Activated CD4-positive, CD25-positive, alpha-beta regulatory T cell treated with anti-CD3 and anti-CD28 coated beads, Interleukin-2, amount 50 U/mL, for 24 hours (primary cell): ENCODE results near the gene OR10D3.
"Not testable (repeated sequence)": the region's sequence is repeated elsewhere in the genome, so short reads cannot be mapped to it uniquely, and the experiment has no call there.

ENCODE experiments used
- ATAC-seq, 2 donors: fragments of 150-1000 bp; cut with Tn5 transposase; one replicate each; pipeline ENCODE4 v1.10.0; 2021; ENCODE audit warnings: mild to moderate bottlenecking in 1 of 2, moderate library complexity in 1 of 2

OR10D3 gene

GRCh38 chr11:124183068-124183467, at the start of gene OR10D3:
Gene OR10D3 (plus strand): TSS chr11:124183345. CDS start chr11:124185270, 1,925 bp downstream.
- ATAC-seq: no peak

- ATAC-seq: no peak
Observed at GRCh38 chr11:124143034-124143433, 40.1 kb upstream of the OR10D3 start.

DNA sequence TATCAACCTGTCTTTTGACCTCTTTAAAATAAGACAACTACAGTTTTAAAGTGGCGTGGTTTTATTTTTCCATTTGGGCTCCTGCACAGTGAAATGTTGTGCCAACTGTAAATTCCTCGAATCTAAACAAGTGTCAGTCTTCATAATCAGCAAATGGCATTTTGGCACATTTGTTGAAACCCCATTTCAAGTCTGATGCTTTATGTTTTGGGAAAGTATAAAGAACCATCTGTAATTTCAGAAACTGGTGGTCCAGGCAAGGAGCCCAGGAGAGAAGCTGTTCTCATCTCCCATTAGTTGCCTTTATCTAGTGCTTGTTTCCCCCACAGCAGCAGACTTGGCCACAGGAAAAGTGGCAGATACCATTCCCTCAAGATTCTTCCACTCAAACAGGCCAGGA, 35.2 kb upstream of the OR10D3 start:
- no peak for ATAC-seq

GRCh38 chr11:124150684-124151083, 32.5 kb upstream of the OR10D3 start:
- ATAC-seq: no peak

DNA sequence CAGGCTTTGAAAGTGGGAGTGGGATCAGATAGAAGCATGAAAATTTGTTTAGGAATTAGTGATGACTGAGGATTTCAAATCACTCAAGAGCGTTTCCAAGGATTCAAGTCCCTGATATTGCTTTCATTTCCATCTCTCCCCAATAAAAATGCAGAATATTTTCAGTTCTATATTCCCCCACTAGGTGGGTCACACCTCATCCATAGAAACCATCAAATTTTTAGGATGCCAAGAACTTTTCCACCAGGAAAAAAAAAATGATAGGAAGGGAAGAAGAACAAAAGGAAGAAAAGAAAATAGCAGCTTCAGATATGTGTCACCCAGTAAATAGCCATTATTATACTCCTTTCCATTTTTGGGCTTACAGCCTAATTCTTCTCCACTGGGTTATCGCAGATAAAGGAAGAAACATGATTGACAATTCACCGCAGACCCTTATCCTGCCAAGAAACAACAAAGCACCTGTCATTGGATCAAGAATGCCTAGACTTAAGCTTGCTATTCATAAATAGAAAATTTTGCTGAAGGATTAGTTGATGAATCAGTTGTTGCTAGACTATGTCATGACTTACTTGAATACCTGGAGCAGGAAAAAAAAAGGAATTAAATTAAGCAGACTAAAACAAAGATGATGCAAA, 30.3 kb upstream of the OR10D3 start:
- ATAC-seq: no peak

GRCh38 chr11:124153821-124154220, 29.3 kb upstream of the OR10D3 start:
- no peak for ATAC-seq

- ATAC-seq: no peak
Observed at GRCh38 chr11:124159481-124159880, 23.7 kb upstream of the OR10D3 start.

DNA sequence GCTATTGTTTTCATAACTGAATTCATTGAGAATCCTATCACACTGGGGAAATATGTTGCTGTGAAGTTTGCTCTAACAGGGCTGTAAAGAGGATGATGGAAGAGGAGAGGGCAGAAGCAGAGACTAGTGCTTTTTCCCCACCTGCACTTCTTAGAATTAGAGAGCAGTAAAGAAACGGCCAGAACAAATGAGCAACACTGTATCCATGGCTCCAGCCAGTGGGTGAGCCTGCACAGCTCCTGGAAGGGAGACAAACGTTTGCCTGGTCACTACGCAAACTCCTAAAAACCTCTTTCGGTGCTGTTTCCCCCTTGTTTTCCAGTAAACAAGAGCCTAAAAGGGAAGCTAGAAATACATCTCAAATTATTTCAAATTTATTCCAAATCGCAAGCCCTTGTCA, 22.2 kb upstream of the OR10D3 start:
- no peak for ATAC-seq

- no peak for ATAC-seq
Observed at GRCh38 chr11:124167826-124168231, 15.3 kb upstream of the OR10D3 start.

- ATAC-seq: no peak
Observed at GRCh38 chr11:124168796-124169195, 14.3 kb upstream of the OR10D3 start.

GRCh38 chr11:124170315-124170714, 12.8 kb upstream of the OR10D3 start:
- not testable (repeated sequence) for ATAC-seq

DNA sequence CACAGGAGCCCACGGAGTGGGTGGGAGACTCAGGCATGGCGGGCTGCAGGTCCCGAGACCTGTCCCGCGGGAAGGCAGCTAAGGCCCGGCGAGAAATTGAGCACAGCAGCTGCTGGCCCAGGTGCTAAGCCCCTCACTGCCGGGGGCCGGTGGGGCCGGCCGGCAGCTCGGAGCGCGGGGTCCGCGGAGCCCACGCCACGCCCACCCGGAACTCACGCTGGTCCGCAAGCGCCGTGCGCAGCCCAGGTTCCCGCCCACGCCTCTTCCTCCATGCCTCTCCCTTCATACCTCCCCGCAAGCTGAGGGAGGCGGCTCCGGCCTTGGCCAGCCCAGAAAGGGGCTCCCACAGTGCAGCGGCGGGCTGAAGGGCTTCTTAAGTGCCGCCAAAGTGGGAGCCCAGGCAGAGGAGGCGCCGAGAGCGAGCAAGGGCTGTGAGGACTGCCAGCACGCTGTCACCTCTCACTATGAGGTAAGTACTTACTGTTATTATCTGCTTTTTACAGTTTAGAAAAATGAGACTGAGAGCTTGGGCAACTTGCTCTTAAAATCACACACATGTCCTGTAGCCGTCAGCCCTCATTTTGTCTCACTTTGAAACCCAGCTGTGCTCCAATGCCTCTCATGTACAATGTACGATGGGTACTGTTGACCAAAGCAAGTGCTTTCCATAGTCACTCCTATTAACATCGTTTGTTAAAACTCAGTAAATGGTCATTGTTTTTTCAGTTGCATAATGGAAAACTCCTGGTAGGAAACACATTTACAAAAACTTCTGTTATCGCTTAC, 12.2 kb upstream of the OR10D3 start:
- no peak for ATAC-seq

- ATAC-seq: no peak
Observed at GRCh38 chr11:124172101-124172500, 11.0 kb upstream of the OR10D3 start.

DNA sequence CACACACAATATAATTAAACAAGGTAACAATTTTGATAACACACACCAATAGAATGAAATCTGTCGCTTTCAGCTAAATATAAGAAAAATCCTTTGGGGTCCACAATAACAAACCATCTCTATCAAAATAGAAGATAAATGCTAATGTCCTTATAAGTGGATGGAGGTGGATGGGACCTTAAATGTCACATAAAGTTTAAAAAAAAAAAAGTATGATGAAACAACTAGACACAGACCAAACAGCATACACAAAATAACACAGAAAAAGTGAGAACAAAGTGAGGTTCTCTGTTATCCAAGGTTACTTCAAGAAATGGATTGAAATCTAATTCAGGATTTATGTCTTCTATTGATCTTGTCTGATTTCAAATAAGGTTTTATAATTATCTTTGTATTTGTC, 10.5 kb upstream of the OR10D3 start:
- no peak for ATAC-seq

- ATAC-seq: no peak
Observed at GRCh38 chr11:124174001-124174583, 9.1 kb upstream of the OR10D3 start.

DNA sequence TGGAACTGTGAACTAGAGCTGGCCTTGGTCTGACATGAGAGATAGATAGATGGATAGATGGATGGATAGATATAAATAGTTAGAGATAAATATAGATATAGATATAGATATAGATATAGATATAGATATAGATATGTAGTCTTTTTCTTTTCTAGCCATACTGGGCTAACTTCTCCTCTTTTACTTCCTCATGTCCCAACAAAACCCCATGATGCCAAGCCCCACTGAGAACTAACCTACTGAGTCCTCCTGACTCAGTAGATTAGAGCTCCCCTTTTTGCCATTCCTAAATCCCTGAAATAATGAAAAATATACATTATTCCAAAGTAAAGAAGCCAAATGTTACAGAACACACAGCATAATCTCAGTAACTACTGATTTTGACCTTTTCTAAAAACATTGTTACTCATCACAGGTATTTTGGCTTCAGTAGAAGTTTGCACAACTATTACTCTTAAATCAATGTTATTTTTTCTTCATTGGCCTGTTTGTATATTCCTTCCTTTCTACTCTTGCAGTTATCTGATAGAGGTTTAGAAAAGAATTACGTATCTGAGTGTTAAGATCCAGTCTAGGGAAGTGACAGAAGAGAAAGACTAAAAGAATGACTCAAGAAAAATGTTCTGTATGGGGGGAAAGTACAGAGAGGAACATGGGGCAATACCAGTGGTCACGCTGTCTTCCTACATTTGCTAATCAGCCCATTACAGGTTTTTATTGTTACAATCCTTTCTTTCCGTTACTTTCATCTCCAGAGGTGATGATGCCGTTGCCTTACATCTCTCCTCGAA, 6.0 kb upstream of the OR10D3 start:
- ATAC-seq: peak in 1 of 2 donors; percentile 33

GRCh38 chr11:124179310-124179709, 3.8 kb upstream of the OR10D3 start:
- no peak for ATAC-seq

DNA sequence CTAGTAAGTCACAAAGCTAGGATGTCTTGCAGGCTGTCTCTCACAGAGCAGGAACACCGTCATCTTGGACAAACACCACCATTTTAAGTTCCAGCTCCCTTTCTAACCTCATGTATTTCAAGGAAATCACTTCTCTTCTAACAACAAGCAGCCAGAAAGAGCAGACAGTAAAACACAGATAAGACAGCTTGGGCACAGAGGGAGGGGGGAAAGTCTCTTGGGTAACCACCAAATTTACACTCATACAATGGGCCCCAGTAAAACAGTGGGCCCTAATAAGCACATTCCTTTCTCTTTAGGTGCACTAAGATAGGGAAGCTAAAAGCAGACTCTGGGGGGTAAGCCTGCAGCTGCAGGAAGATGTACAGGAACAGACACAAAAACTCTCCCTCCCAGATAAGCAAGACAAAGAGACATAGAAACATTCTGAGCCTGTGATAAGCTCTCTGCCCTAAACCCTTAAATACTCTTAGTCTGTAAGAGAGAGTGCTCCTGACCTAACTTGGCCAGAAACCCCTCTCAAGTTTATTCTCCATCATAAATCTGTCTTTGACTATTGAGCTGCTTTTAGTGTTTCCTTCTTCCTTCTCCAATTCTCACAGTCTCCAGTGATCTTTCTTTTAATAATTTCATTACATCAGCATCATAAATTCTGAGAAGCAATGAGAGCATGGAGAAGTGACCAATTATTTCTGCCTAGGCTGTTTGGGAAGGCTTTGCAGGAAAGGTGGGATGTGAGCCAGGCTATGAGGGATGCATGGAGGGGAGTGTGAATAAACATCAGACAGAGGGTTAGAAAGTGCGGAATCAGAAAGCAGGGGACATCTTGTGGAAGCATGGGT, 7.4 kb downstream of the OR10D3 start:
- no peak for ATAC-seq

DNA sequence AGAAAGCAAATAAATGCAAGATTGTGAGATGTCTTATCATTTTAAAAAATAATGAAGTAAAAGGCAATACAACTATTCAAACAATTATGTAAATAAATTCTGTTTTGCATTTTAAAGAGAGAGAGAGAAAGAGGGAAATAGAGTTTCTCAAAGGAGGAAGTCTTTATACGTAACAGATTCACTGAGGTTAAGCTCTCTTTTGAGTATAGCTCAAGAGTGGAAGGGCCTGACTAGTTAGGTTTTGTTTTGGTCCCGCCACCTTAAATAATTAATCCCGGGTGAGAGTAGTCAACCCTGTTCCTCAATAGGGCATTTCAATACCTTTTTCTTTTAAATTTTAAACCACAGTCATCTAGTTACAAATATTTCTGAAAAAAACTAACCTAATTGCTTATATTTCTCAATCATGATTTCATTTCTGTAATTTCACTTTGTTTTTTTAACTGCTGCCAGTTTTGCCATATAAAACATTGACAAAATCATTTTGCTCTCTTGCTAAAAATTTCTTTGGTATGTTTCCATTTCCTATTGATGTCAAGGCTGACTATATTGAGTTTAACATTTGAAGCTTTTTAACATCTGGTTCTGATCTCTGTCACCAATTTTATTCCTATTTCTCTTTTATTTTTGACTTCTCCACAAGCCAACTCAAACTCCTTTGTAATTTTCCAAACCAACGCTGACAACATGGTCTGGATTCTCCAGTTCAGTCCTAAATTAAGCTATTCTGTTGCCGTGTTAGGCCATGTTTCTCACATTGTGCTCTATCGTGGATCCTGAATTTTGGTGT, 10.3 kb downstream of the OR10D3 start:
- ATAC-seq: no peak

DNA sequence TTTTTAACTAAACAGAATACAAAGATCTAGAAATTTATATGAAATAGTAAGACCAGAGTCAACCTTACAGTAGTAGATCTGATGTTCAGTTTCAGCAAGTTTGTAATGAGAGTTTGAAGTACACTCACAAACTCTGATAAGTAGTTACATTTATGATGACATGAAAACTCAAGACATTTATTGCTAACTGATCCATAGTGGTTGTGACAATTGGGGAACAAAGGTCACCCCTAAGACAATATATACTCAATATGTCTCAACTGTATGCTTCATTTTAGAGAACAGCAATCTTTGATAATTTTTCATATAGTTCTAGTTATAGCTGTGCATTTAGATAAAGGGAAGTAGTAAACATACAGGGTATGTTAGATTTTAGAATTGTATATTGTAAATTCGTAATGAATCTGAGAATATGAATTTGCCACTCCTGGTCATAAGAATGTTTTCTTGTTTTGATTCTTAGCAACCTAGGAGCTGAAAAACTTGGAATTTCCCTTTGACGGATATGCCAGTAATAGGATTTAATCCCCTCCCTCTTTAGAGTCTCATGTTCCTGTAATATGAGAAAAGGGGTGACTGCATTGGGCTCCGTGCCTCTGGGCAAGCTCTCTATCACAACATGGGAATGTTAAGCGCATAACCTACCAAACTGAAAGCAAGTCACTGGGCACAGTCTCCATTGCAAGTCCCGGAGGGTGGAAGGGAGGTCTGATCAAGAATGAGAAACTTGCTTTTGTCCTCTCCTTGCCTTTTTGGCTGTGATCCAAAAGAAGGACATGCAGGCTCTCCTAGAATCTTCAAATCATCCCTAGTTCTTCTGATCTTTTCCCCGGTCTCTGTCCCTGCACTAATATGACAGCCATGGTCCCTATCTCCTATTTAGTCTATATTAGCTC, 11.4 kb downstream of the OR10D3 start:
- no peak for ATAC-seq
